MM.1S (cell line): ENCODE measurements around the gene PRRX2.

ENCODE experiments used
- DNase-seq: peaks from one replicate; pipeline ENCODE4 v3.0.0-alpha.2; 2015
- H2AFZ ChIP-seq: fragments of 300-600 bp; sonication (generic); 2 replicates; pipeline ENCODE4 v1.6.0; 2016; ENCODE audit warnings: antibody characterized with exemption, low read length
- H3F3A ChIP-seq: fragments of 300-600 bp; sonication (generic); 2 replicates; pipeline ENCODE4 v1.6.1; 2016; ENCODE audit warnings: mild to moderate bottlenecking, antibody characterized with exemption, low read length, moderate library complexity, mixed read lengths; ENCODE audit not compliant: insufficient read depth
- H3K27ac ChIP-seq: fragments of 300-600 bp; sonication (generic); 2 replicates; pipeline ENCODE4 v1.5.1; 2016; ENCODE audit warnings: mild to moderate bottlenecking, low read length
- H3K27me3 ChIP-seq: fragments of 300-600 bp; sonication (generic); replicated peaks from 2 replicates; pipeline ENCODE4 v1.6.0; 2016; ENCODE audit warnings: low read length; ENCODE audit not compliant: insufficient read depth
- H3K36me3 ChIP-seq: fragments of 300-600 bp; sonication (generic); replicated peaks from 2 replicates; pipeline ENCODE4 v1.6.1; 2016; ENCODE audit warnings: mild to moderate bottlenecking, low read length, mixed read lengths; ENCODE audit not compliant: insufficient read depth
- H3K4me1 ChIP-seq: fragments of 300-600 bp; sonication (generic); 2 replicates; pipeline ENCODE4 v1.6.1; 2016; ENCODE audit warnings: low read length, mixed read lengths
- H3K4me2 ChIP-seq: fragments of 300-600 bp; sonication (generic); 2 replicates; pipeline ENCODE4 v1.6.0; 2016; ENCODE audit warnings: low read depth, low read length
- H3K4me3 ChIP-seq: fragments of 300-600 bp; sonication (generic); 2 replicates; pipeline ENCODE4 v1.5.1; 2016; ENCODE audit warnings: low read length, mixed read lengths
- H3K79me2 ChIP-seq: fragments of 300-600 bp; sonication (generic); 2 replicates; pipeline ENCODE4 v1.6.1; 2016; ENCODE audit warnings: mixed run types, low read length, mixed read lengths
- H3K9ac ChIP-seq: fragments of 300-600 bp; sonication (generic); 2 replicates; pipeline ENCODE4 v1.6.1; 2016; ENCODE audit warnings: low read length, mixed read lengths
- H3K9me2 ChIP-seq: fragments of 300-600 bp; sonication (generic); replicated peaks from 2 replicates; pipeline ENCODE4 v1.6.1; 2016; ENCODE audit warnings: mild to moderate bottlenecking, low read length, mixed read lengths; ENCODE audit not compliant: insufficient read depth
- H3K9me3 ChIP-seq: fragments of 300-600 bp; sonication (generic); replicated peaks from 2 replicates; pipeline ENCODE4 v1.6.1; 2016; ENCODE audit warnings: mild to moderate bottlenecking, low read length, mixed read lengths; ENCODE audit not compliant: insufficient read depth
- H4K20me1 ChIP-seq: fragments of 300-600 bp; sonication (generic); 2 replicates; pipeline ENCODE4 v1.6.1; 2016; ENCODE audit warnings: mild to moderate bottlenecking, low read length, moderate library complexity, mixed read lengths; ENCODE audit not compliant: insufficient read depth
- CTCF ChIP-seq: fragments of 300-600 bp; sonication (generic); IDR thresholded peaks from 2 replicates; pipeline ENCODE4 v1.5.1; 2016; ENCODE audit warnings: antibody characterized with exemption, low read length, mixed read lengths
- EZH2 ChIP-seq: fragments of 300-600 bp; sonication (generic); optimal IDR thresholded peaks from 2 replicates; pipeline ENCODE3; 2017; ENCODE audit warnings: low read depth, mild to moderate bottlenecking, antibody characterized with exemption, low read length, mixed read lengths
- EZH2phosphoT487 ChIP-seq: fragments of 300-600 bp; sonication (generic); IDR thresholded peaks from 2 replicates; pipeline ENCODE4 v1.6.1; 2018; ENCODE audit warnings: antibody characterized with exemption, low read length

Gene PRRX2

GRCh38 chr9:129697656-129698253, 32.3 kb downstream of the PRRX2 start:
- Histone ChIP-seq H3K4me2 (no peak overlapping the region), H3K4me3 (no peak overlapping the region), H3K9me2 (no peaks in the 10 kb centered on the region), H4K20me1 (no peaks in the 10 kb centered on the region), H3K9me3 (no peaks in the 10 kb centered on the region), H3K9ac (no peak overlapping the region), H3K79me2 (no peaks in the 10 kb centered on the region), H3K36me3 (no peaks in the 10 kb centered on the region), H2AFZ (no peak overlapping the region), H3F3A (no peaks in the 10 kb centered on the region), H3K27me3 (peaks cover 96% of the 10 kb centered on the region), H3K27ac (no peak overlapping the region), H3K4me1 (no peaks in the 10 kb centered on the region)
- TF ChIP-seq CTCF (no peak), EZH2phosphoT487 (no peak)
- no peak for DNase-seq

GRCh38 chr9:129698254-129698757, 32.9 kb downstream of the PRRX2 start:
- Histone ChIP-seq H3K27ac (no peak overlapping the region), H4K20me1 (no peaks in the 10 kb centered on the region), H3F3A (no peaks in the 10 kb centered on the region), H2AFZ (no peak overlapping the region), H3K36me3 (no peaks in the 10 kb centered on the region), H3K9me2 (no peaks in the 10 kb centered on the region), H3K27me3 (peaks cover 97% of the 10 kb centered on the region), H3K9me3 (no peaks in the 10 kb centered on the region), H3K4me3 (no peak overlapping the region), H3K9ac (no peak overlapping the region), H3K4me1 (no peaks in the 10 kb centered on the region), H3K79me2 (no peaks in the 10 kb centered on the region), H3K4me2 (no peak overlapping the region)
- TF ChIP-seq EZH2phosphoT487: no peak
- no peak for TF ChIP-seq CTCF
- TF ChIP-seq EZH2: no peak
- no peak for DNase-seq

GRCh38 chr9:129701054-129701453, 35.6 kb downstream of the PRRX2 start:
- no peak overlapping the region for H3K9ac ChIP-seq

More at GRCh38 chr9:129701054-129701453, 35.6 kb downstream of the PRRX2 start:
- H3K36me3 ChIP-seq: no peaks in the 10 kb centered on the region
- H3K4me3 ChIP-seq: no peak overlapping the region
- no peaks in the 10 kb centered on the region for H3F3A ChIP-seq
- no peaks in the 10 kb centered on the region for H3K9me3 ChIP-seq
- no peak overlapping the region for H2AFZ ChIP-seq
- H3K4me2 ChIP-seq: no peak overlapping the region
- TF ChIP-seq EZH2phosphoT487 (no peak), CTCF (no peak)
- no peak overlapping the region for H3K27ac ChIP-seq
- H4K20me1 ChIP-seq: no peaks in the 10 kb centered on the region
- no peaks in the 10 kb centered on the region for H3K4me1 ChIP-seq
- no peak for DNase-seq
- H3K79me2 ChIP-seq: no peaks in the 10 kb centered on the region
- H3K9me2 ChIP-seq: no peaks in the 10 kb centered on the region
- H3K27me3 ChIP-seq: peaks cover 92% of the 10 kb centered on the region
